ENCODE measurements around the gene KASH5. TPM values are rescaled to one million over a fixed set of nuclear protein-coding genes. Genes with fewer than 3 reads are reported as not detected.

Gene KASH5
- polyA plus RNA-seq, 3 donors, result 1.9 TPM; not detected in 2

GRCh38 chr19:49428547-49429451 lies 40.8 kb downstream of the KASH5 start:
- H3K27ac ChIP-seq (ENCODE audit: low read depth, low read length), result no peak overlapping the region
- WGBS, 3 donors, result 15% methylated on average over 28 to 29 of the region's 29 CpGs

GRCh38 chr19:49430172-49430677 lies 42.2 kb downstream of the KASH5 start:
- no peak overlapping the region for H3K27ac ChIP-seq (ENCODE audit: low read depth, low read length)
- WGBS, 3 donors, result 70 to 78% (median 72%) methylated on average over 9 of the region's 9 CpGs

GRCh38 chr19:49430678-49431329 lies 42.8 kb downstream of the KASH5 start:
- 62 to 72% (median 64%) methylated on average over 28 of the region's 28 CpGs for WGBS, 3 donors

GRCh38 chr19:49431330-49431749 lies 43.3 kb downstream of the KASH5 start:
- 27 to 65% (median 53%) methylated on average over 23 to 29 of the region's 29 CpGs for WGBS, 3 donors

More at GRCh38 chr19:49430678-49431329, 42.8 kb downstream of the KASH5 start:
- H3K27ac ChIP-seq (ENCODE audit: low read depth, low read length), result no peak overlapping the region

GRCh38 chr19:49432141-49433073 lies 44.4 kb downstream of the KASH5 start:
- H3K27ac ChIP-seq (ENCODE audit: low read depth, low read length), result no peak overlapping the region
- WGBS, 3 donors, result 11 to 38% (median 24%) methylated on average over 54 to 63 of the region's 63 CpGs

More at GRCh38 chr19:49431330-49431749, 43.3 kb downstream of the KASH5 start:
- no peak overlapping the region for H3K27ac ChIP-seq (ENCODE audit: low read depth, low read length)

- no peak overlapping the region for H3K27ac ChIP-seq (ENCODE audit: low read depth, low read length)
- 14 to 46% (median 34%) methylated on average over 31 of the region's 31 CpGs for WGBS, 3 donors
These were observed 45.3 kb downstream of the KASH5 start for GRCh38 chr19:49433240-49433901.

GRCh38 chr19:49434907-49435583 lies 47.0 kb downstream of the KASH5 start:
- WGBS, 3 donors, result 85 to 90% (median 87%) methylated on average over 18 of the region's 18 CpGs

GRCh38 chr19:49435670-49436069 lies 47.6 kb downstream of the KASH5 start:
- no peak overlapping the region for H3K27ac ChIP-seq (ENCODE audit: low read depth, low read length)
- WGBS, 3 donors, result 86 to 91% (median 89%) methylated on average over 10 of the region's 10 CpGs

More at GRCh38 chr19:49434907-49435583, 47.0 kb downstream of the KASH5 start:
- H3K27ac ChIP-seq (ENCODE audit: low read depth, low read length), result no peak overlapping the region

- H3K27ac ChIP-seq (ENCODE audit: low read depth, low read length), result no peak overlapping the region
- 6 to 30% (median 22%) methylated on average over 42 of the region's 42 CpGs for WGBS, 3 donors
These were observed 48.5 kb downstream of the KASH5 start for GRCh38 chr19:49436381-49437017.

GRCh38 chr19:49437231-49437630 lies 49.2 kb downstream of the KASH5 start:
- H3K27ac ChIP-seq (ENCODE audit: low read depth, low read length), result no peak overlapping the region
- WGBS, 3 donors, result 13 to 38% (median 23%) methylated on average over 8 of the region's 8 CpGs

GRCh38 chr19:49438261-49438660 lies 50.2 kb downstream of the KASH5 start:
- 18 to 27% (median 25%) methylated on average over 6 of the region's 6 CpGs for WGBS, 3 donors
- no peak overlapping the region for H3K27ac ChIP-seq (ENCODE audit: low read depth, low read length)

- 59 to 64% (median 64%) methylated on average over 6 of the region's 6 CpGs for WGBS, 3 donors
These were observed 51.8 kb downstream of the KASH5 start for GRCh38 chr19:49439836-49440235.

GRCh38 chr19:49440439-49441209 lies 52.6 kb downstream of the KASH5 start:
- H3K27ac ChIP-seq (ENCODE audit: low read depth, low read length), result no peak overlapping the region
- 24 to 32% (median 25%) methylated on average over 19 of the region's 19 CpGs for WGBS, 3 donors

More at GRCh38 chr19:49439836-49440235, 51.8 kb downstream of the KASH5 start:
- no peak overlapping the region for H3K27ac ChIP-seq (ENCODE audit: low read depth, low read length)

- WGBS, 3 donors, result 3 to 7% (median 4%) methylated on average over 31 to 56 of the region's 56 CpGs
- H3K27ac ChIP-seq (ENCODE audit: low read depth, low read length), result no peak within 1 kb of the TSS
These were observed 53.3 kb downstream of the KASH5 start, which contains the start of gene SLC17A7 for GRCh38 chr19:49441210-49441959. TSS of gene SLC17A7 (minus strand) at chr19:49441527. CDS start at chr19:49441379, 148 bp downstream.

GRCh38 chr19:49441960-49442350 lies 53.9 kb downstream of the KASH5 start:
- 14 to 27% (median 19%) methylated on average over 14 of the region's 14 CpGs for WGBS, 3 donors

More at GRCh38 chr19:49441960-49442350, 53.9 kb downstream of the KASH5 start:
- no peak overlapping the region for H3K27ac ChIP-seq (ENCODE audit: low read depth, low read length)

Data from adipose tissue (tissue), 3 donors.